HepG2 (cell line): ENCODE measurements around the gene FOSL2. TPM values are rescaled to one million over a fixed set of nuclear protein-coding genes. Genes with fewer than 3 reads are reported as not detected.

ENCODE experiments used
- ATAC-seq: fragments of 200-7000 bp; cut with Tn5 transposase; 3 replicates; pipeline ENCODE4 v1.9.1; 2020; ENCODE audit warnings: mild to moderate bottlenecking, moderate library complexity
- BruUV-seq: library from RNA; stranded (reverse); fragments of 400-500 nt; replicated peaks from 2 replicates; lab custom pipeline; 2021; lab: Mats Ljungman, UMichigan
- CTCF ChIA-PET: fragments of 300-600 bp; formaldehyde crosslinking; extraction: SDS; loops from one replicate; lab custom pipeline; 2021; ENCODE audit warnings: low total read pairs, inconsistent platforms, low intra/inter-chr PET ratio; lab: Yijun Ruan, JAX
- POLR2A ChIA-PET: fragments of 350-600 bp; sonication (Branson Sonifier 250); formaldehyde crosslinking; loops from one replicate; lab custom pipeline; 2020; ENCODE audit warnings: antibody characterized with exemption, inconsistent platforms; lab: Yijun Ruan, JAX
- DNase-seq: peaks from one replicate; pipeline ENCODE4 v3.0.0-alpha.2; 2015; ENCODE audit warnings: low spot score
- FAIRE-seq: peaks from 3 replicates; lab custom pipeline; 2011; peaks lifted over from hg19 to GRCh38; lab: Jason Lieb, UNC
- H2AFZ ChIP-seq: one replicate; pipeline ENCODE4 v1.6.1; 2011; ENCODE audit warnings: low read length, inconsistent platforms
- H3K27ac ChIP-seq: fragments of 300-600 bp; 3 replicates; pipeline ENCODE4 v1.8.0; 2011; ENCODE audit warnings: mixed run types, mild to moderate bottlenecking, mixed read lengths, low read length, inconsistent platforms; ENCODE audit not compliant: insufficient read depth; ENCODE audit errors: extremely low read length
- H3K27me3 ChIP-seq, 2 experiments: fragments of 200-600 bp in 1 of 2; 2 replicates in 1 of 2; 3 replicates in 1 of 2; pipeline versions ENCODE4 v1.6.0 to v1.8.0; 2011; ENCODE audit warnings: low read length in 2 of 2, mild to moderate bottlenecking in 2 of 2, moderate library complexity in 2 of 2, inconsistent platforms in 1 of 2; ENCODE audit not compliant: insufficient read depth in 2 of 2, control insufficient read depth in 1 of 2
- H3K36me3 ChIP-seq, 2 experiments: fragments of 200-600 bp in 1 of 2; replicated peaks in 1 of 2; 2 replicates in 1 of 2; 3 replicates in 1 of 2; pipeline versions ENCODE4 v1.5.1 to v1.8.0; 2011; ENCODE audit warnings: low read length in 2 of 2, inconsistent platforms in 1 of 2; ENCODE audit not compliant: insufficient read depth in 2 of 2, control insufficient read depth in 1 of 2
- H3K4me1 ChIP-seq: 2 replicates; pipeline ENCODE4 v1.5.1; 2012; ENCODE audit warnings: low read length, inconsistent platforms; ENCODE audit not compliant: insufficient read depth
- H3K4me2 ChIP-seq: 2 replicates; pipeline ENCODE4 v1.6.0; 2011; ENCODE audit warnings: low read depth, low read length, inconsistent platforms
- H3K4me3 ChIP-seq, 3 experiments: fragments of 200-600 bp in 1 of 3; sonication (generic), shearing (Covaris generic) in 1 of 3; replicated peaks in 1 of 3; 2 replicates each; pipeline ENCODE4 v1.5.1; 2011 to 2016; ENCODE audit warnings: low read length in 3 of 3, inconsistent platforms in 2 of 3, low read depth in 2 of 3, mild to moderate bottlenecking in 2 of 3, control low read depth in 1 of 3, mixed read lengths in 1 of 3; ENCODE audit not compliant: insufficient read depth in 1 of 3
- H3K79me2 ChIP-seq: one replicate; pipeline ENCODE4 v1.6.1; 2011; ENCODE audit warnings: low read length, inconsistent platforms; ENCODE audit not compliant: insufficient read depth
- H3K9ac ChIP-seq: 2 replicates; pipeline ENCODE4 v1.6.0; 2011; ENCODE audit warnings: mild to moderate bottlenecking, low read depth, low read length, inconsistent platforms; ENCODE audit not compliant: insufficient read depth
- H3K9me3 ChIP-seq: 2 replicates; pipeline ENCODE4 v1.5.1; 2012; ENCODE audit warnings: mild to moderate bottlenecking, low read length
- H4K20me1 ChIP-seq: 2 replicates; pipeline ENCODE4 v1.6.0; 2011; ENCODE audit warnings: inconsistent platforms, mild to moderate bottlenecking, low read length, moderate library complexity; ENCODE audit not compliant: insufficient read depth
- GLMP ChIP-seq: sonication (generic); formaldehyde crosslinking; IDR thresholded peaks from 2 replicates; pipeline ENCODE4 v1.9.0; 2021; ENCODE audit warnings: missing genetic modification reagents, mild to moderate bottlenecking, borderline replicate concordance
- HNRNPLL ChIP-seq: fragments of 200-400 bp; formaldehyde crosslinking; IDR thresholded peaks from 2 replicates; pipeline ENCODE4 v1.6.1; 2017; ENCODE audit warnings: mild to moderate bottlenecking, low read depth, low read length; ENCODE audit not compliant: poor library complexity, severe bottlenecking
- LBX2 ChIP-seq: sonication (generic); formaldehyde crosslinking; IDR thresholded peaks from 2 replicates; pipeline ENCODE4 v1.5.0; 2020; ENCODE audit warnings: missing genetic modification reagents, mild to moderate bottlenecking, borderline replicate concordance
- YEATS2 ChIP-seq: sonication (generic); formaldehyde crosslinking; IDR thresholded peaks from 2 replicates; pipeline ENCODE4 v1.4.0; 2020; ENCODE audit warnings: missing genetic modification reagents, borderline replicate concordance
- ZNF292 ChIP-seq: sonication (generic); formaldehyde crosslinking; IDR thresholded peaks from 2 replicates; pipeline ENCODE4 v1.8.1; 2022; ENCODE audit warnings: mild to moderate bottlenecking, low read depth, missing genetic modification reagents, borderline replicate concordance
- ZNF512 ChIP-seq: sonication (generic); formaldehyde crosslinking; IDR thresholded peaks from 2 replicates; pipeline ENCODE4 v1.4.0; 2020; ENCODE audit warnings: mild to moderate bottlenecking, missing genetic modification reagents
- ZNF558 ChIP-seq: sonication (generic); formaldehyde crosslinking; IDR thresholded peaks from 2 replicates; pipeline ENCODE4 v1.9.0; 2022; ENCODE audit warnings: mild to moderate bottlenecking, missing genetic modification reagents, borderline replicate concordance
- ZNF615 ChIP-seq: sonication (generic); formaldehyde crosslinking; IDR thresholded peaks from 2 replicates; pipeline ENCODE4 v1.5.0; 2020; ENCODE audit warnings: mild to moderate bottlenecking, missing genetic modification reagents, borderline replicate concordance
- ZNF713 ChIP-seq: sonication (generic); formaldehyde crosslinking; IDR thresholded peaks from 2 replicates; pipeline ENCODE4 v1.4.0; 2020; ENCODE audit warnings: mild to moderate bottlenecking, missing genetic modification reagents
- WGBS: methylation state at CpG from one replicate; pipeline ENCODE4 v1.1.6; 2017; ENCODE audit warnings: low lambda C conversion rate; 5-methylcytosine and 5-hydroxymethylcytosine counted together
- in situ Hi-C: cut with HindIII; loops from 2 replicates; pipeline ENCODE4 v1.10.0; 2017; ENCODE audit warnings: low pct_unique_long_range_greater_than_20kb; ENCODE audit not compliant: extremely low pct_ligation_motif_present
- intact Hi-C: fragments of 100-400 bp; cut with micrococcal nuclease; formaldehyde crosslinking; loops from one replicate; pipeline ENCODE4 v1.10.0; 2022; ENCODE audit not compliant: unreplicated experiment
- polyA plus RNA-seq, 8 experiments: library from polyadenylated mRNA; depleted of rRNA in 3 of 8; stranded (reverse) in 7 of 8; unstranded in 1 of 8; fragments of >200 nt; fragmentation: Illumina TruSeq in 4 of 8; extraction: Trizol in 4 of 8; gene quantifications; 2 replicates each; pipeline versions ENCODE4 v1.2.1 to v1.2.3, GENCODE V29; 2011 to 2016; ENCODE audit warnings: low read depth in 4 of 8, missing spikeins in 1 of 8, mixed read lengths in 1 of 8; ENCODE audit not compliant: insufficient read depth in 1 of 8
- total RNA-seq, 5 experiments: library from RNA; depleted of rRNA; stranded (reverse); fragments of >200 nt; fragmentation: Illumina TruSeq; extraction: Trizol; gene quantifications; 2 replicates each; pipeline ENCODE4 v1.2.3, GENCODE V29; 2016; ENCODE audit warnings: low read depth in 1 of 5

FOSL2 gene
- total and polyA plus RNA-seq, 2 of the 13 experiments (the other 11 are each of a cell fraction or from before 2014, with no cell fraction given), result 3.4 to 18.1 TPM

GRCh38 chr2:28405537-28405936, 12.9 kb downstream of the FOSL2 start:
- no peak for TF ChIP-seq ZNF615
- no peak for TF ChIP-seq ZNF713
- no peak for TF ChIP-seq YEATS2
- TF ChIP-seq GLMP (CRISPR knock-in tag), result no peak
- TF ChIP-seq ZNF292 (CRISPR knock-in tag), result no peak
- no peak for TF ChIP-seq ZNF512 (CRISPR knock-in tag)
- TF ChIP-seq HNRNPLL, result no peak
- TF ChIP-seq ZNF558 (CRISPR knock-in tag), result no peak
- no peak for TF ChIP-seq LBX2
- Histone ChIP-seq H3K4me1 (peaks cover 53% of the 10 kb centered on the region), H3K9ac (no peak overlapping the region), H3K79me2 (peaks cover 21% of the 10 kb centered on the region), H3K4me2 (no peak overlapping the region), H3K4me3 (no peak overlapping the region), H3K27me3 (no peaks in the 10 kb centered on the region), H3K36me3 (peaks cover 64 to 83% of the 10 kb centered on the region in 2 experiments), H3K9me3 (no peaks in the 10 kb centered on the region), H3K27ac (no peak overlapping the region), H4K20me1 (peaks cover 71% of the 10 kb centered on the region), H2AFZ (no peak overlapping the region)
- no TSS peak for BruUV-seq
- in situ Hi-C loops, result loop anchor here (10.0 kb wide), 1 partner anchor 521 kb away; no protein-coding TSS in a partner anchor
- ATAC-seq (no peak), DNase-seq (no peak), FAIRE-seq (no peak)
- ChIA-PET CTCF (no interaction called here), POLR2A (interaction anchor here (0.8 kb wide), 1 partner anchor 12 kb away, joined by 3 read pairs; no protein-coding TSS in a partner anchor)
- intact Hi-C loops, result no loop called here
- 97% methylated on average over 3 of the region's 3 CpGs for WGBS
